CD4-positive, alpha-beta T cell treated with Interleukin-12 subunit alpha and Interleukin-12 subunit beta, for 1 hour (primary cell): Measurements from ENCODE around the gene FARS2.
A peak's percentile ranks its signal among the peaks of the same experiment; 100 is the strongest.

Experiments
- DNase-seq: peaks from one replicate; pipeline ENCODE4 v3.0.0-alpha.2; 2020

FARS2 gene

GRCh38 chr6:5250451-5250850 is 10.9 kb upstream of the FARS2 start:
- DNase-seq, result no peak

GRCh38 chr6:5250911-5251310 is 10.4 kb upstream of the FARS2 start:
- DNase-seq, result no peak

DNA sequence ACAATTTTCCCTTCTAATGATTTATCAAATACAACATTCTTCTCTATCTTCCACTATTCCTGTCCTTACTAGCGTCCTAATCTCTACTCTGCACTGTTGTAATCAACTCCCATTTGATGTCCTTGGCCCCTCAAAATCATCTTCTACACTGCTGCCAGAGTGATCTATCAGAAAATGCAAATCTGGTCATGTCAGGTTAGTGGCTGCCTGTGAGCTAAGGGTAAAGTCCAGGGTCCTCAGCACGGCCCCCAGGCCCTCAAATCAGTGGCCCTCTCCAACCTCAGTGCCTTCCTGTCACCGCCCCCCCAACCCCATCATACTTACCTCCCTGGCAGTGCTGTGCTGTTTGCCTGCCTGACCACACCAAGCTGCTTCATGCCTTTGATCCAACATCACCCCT is 4.4 kb upstream of the FARS2 start:
- no peak for DNase-seq

DNA sequence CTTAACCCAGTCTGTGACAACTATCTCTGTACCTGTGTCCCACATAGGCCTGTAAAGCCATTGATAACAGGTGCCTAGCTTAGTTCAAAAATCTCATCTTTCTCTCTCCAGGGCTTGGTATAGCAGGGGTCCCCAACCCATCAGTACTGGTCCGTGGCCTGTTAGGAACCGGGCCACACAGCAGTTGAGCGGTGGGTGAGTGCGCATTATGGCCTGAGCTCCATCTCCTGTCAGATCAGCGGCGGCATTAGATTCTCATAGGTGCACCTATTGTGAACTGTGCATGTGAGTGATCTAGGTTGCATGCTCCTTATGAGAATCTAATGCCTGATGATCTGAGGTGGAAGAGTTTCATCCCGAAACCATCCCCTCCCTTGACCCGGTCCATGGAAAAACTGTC is 3.9 kb upstream of the FARS2 start:
- no peak for DNase-seq

DNA sequence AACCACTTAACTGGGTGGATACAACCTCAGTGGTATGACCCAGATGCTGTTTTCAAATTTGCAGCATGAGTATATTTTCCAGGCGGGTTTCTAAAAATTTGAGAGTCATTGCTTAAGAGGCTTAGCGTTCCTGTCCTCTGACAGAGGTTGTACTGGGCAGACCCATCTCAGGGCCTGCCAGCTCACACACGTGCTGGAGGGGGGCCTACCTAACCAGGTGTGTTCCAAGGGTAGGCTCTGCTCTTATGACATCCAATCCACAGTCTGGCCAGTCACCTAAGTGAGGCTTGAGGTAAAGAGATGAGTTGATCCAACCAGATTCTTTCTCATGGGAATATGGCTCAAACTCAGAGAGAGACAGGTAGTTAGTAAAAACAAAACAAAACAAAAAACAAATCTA is 1.9 kb upstream of the FARS2 start:
- DNase-seq, result no peak

GRCh38 chr6:5260111-5260620 is 1.1 kb upstream of the FARS2 start:
- DNase-seq, result peak; percentile 75

DNA sequence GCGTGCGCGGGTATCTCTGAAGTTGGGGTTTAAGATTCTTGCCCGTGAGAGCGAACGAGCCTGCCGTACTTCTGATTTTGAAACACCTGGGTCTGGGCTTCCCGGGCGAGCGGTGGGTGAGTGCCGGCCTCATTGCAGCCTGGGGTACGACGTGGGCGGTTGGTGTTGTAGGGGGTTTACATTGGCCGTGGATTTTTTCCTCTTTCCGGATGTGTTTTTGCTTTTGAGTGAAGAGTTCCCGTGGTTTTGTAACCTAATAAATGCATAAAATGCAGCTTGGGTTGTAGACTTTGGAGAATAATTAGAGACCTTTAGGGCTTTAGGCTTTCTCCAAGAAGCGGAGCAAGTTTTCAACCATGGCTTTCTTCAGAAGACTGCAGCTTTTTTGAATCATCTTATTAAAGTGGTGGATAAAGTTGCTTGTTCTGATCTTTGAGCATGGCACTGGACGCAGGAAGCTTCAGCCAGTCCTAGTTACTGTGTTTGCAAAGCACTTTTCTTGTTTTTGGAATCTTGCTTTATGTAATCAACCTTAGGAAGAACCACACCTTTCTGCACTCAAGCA is 314 bp downstream of the FARS2 start:
- DNase-seq, result no peak

- DNase-seq, result no peak
These were observed 5.1 kb downstream of the FARS2 start for GRCh38 chr6:5266423-5266822.

DNA sequence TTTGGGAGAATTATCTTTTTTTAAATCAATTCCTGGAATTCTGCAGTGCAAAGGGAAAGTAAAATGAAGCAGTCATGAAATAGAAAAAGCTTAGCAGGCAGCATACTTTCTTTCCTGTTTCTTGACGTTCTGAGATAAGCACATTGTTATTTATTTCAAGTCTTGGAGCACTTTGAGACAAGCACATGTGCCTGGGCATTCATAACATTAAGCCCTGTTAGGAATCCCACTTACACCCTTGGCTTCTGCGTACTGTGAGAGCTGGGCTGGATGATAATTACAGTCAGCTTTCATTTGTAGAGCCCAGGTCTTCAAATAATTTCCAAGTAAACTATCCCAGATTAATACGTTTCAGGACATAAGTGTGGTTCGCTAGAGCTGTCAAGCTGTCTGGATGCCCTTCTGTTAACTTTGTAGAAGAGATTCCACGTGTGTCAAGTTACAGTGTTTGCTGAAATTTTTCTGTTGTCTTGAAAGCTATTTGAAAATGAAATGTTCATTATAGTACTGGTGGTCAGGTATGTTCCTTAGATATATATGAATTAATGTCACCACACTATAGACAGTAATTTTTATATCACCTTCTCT is 8.9 kb downstream of the FARS2 start:
- DNase-seq, result no peak

GRCh38 chr6:5271926-5272325 is 10.6 kb downstream of the FARS2 start:
- no peak for DNase-seq

DNA sequence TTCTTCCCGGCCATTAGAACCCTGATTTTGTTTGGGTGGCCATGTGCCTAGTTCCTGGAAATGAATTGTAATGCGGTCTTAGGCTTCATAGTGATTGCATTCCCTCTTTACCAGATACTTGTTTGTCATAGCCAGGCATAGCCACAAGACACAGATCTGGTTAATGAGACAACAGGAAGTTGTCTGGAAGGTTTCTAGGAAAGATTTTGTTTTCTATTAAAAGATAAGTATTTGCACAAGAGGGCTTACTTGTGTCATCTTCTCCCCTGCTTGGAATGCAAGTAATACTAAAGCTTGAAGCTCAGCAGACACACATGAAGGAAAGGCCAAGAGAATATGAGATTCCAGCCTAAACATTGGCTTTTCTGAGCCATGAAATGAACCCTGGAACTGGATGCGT is 12.9 kb downstream of the FARS2 start:
- DNase-seq, result no peak

GRCh38 chr6:5275497-5275896 is 14.2 kb downstream of the FARS2 start:
- DNase-seq, result no peak

DNA sequence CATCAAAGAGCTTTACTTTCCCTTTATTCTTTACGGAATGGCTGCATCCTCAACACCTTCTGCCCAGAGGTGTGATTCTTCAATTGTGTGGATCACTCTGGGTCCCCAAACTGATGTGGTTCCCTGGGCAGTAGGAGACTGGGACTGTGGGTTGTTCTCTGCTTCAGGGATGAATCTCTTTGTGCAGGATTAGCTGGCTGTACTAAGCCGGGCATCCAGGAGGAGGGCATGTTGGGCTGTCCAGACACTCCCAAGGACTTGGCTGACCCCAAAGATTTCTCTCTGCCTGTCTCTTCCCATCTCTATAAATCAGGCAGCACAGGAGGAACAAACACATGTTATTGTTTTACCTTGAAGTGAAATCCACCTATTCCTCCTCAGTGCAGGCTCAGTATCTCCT is 15.3 kb downstream of the FARS2 start:
- no peak for DNase-seq

GRCh38 chr6:5277589-5277988 is 16.3 kb downstream of the FARS2 start:
- no peak for DNase-seq

- no peak for DNase-seq
These were observed 16.7 kb downstream of the FARS2 start for GRCh38 chr6:5278047-5278446.

DNA sequence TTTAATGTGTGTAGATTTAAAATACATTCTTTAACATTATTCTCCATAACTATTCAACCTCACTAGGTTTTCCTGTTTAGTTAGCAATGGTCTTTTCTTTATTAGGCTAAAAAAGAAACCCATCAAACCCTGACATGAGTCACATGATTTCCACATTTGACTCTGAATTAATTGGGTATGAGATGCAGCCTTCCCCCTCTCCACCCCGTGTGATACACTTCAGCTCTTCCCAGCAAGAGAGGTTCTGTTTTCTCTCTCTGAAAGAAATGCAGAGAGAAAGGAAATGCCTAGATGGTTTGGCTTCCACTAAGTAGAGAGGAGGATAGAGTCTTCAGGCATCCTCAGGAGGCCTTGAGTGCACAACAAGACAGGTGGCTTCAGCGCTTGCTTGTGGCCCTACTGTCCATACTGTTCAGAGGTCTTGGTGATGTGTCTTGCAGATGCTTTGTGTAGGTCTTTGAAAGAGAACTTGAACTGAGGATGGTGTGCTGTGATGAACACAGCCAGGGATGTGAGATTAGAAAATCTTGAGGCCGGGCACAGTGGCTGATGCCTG is 17.3 kb downstream of the FARS2 start:
- no peak for DNase-seq

DNA sequence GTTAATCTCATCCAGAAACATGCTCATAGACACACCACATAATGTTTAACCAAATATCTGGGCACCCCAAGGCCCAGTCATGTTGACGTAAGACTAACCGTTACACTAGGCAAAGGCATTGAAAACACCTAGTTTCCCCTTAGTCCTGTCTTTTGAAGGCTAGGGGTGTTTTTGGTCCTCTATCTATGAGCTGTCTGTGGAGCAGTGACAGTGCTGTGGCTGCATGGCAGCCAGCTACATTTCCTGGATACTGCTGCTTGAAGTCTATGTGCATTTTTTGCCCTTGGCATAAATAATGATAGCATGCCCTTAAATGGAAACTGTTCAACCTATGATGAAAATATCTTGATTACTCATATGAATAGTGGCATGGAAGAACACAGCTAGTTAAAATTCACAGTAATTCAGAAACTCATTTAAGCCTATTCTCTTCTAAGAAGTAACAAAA is 18.6 kb downstream of the FARS2 start:
- peak; percentile 17 for DNase-seq

DNA sequence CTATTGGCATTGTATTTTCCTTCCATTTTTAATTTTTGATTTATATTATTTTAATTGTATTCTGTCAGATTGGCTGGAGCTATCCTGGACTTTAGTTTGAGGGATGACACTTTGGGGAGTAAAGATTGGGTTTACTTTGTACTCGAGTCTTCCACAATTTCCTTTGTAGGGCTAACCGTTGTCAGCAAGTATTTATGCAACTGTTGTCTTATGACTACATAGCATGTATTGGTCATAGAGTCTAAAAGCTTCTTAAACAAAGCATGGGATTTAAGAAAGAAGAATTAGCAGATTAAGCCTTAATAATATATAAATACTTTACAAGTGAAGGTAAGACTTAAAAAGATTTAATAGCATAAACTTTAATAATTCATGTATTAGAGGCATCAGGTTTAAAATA is 19.6 kb downstream of the FARS2 start:
- no peak for DNase-seq

- DNase-seq, result no peak
These were observed 20.9 kb downstream of the FARS2 start for GRCh38 chr6:5282191-5282623.

DNA sequence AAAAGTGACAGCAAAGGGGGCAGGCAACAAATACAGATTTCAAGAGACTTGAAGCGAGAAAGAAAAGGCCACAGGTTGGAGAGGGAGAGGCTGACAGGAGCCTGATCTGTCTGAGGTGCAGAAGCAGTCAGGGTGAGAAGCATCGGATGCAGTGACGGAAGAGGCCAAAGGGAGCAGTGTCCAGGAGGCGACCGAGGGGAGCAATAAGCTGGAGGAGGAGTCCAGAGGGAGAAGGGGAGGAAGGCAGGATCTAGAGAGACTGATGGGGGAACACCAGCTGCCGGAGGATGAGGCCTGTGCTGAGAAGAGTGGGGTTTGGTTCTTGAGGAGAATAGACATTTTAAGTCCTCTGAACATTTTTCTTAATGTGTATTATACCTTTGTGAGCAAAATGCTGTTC is 23.8 kb downstream of the FARS2 start:
- no peak for DNase-seq

DNA sequence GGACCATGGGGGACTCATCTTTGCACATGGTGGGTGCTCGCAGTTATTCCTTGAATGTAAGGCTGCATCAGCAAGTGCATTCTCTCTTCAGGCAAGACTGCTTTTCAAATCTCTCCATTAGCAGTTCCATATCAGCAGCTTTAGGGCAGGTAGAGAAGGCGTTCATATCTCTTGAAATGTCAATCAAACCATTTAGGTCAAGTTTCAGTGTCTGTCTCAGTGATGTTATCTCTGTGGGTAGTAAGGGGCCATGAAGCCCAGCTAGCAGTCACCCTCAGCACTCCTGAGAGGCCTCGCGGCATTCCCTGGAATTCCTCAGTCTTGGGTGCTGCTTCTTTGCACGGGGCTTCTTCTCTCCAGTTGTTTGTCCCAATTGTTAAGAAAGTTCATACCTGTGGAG is 24.2 kb downstream of the FARS2 start:
- DNase-seq, result no peak

GRCh38 chr6:5286780-5287179 is 25.5 kb downstream of the FARS2 start:
- DNase-seq, result no peak

GRCh38 chr6:5287205-5287965 is 26.1 kb downstream of the FARS2 start:
- no peak for DNase-seq

DNA sequence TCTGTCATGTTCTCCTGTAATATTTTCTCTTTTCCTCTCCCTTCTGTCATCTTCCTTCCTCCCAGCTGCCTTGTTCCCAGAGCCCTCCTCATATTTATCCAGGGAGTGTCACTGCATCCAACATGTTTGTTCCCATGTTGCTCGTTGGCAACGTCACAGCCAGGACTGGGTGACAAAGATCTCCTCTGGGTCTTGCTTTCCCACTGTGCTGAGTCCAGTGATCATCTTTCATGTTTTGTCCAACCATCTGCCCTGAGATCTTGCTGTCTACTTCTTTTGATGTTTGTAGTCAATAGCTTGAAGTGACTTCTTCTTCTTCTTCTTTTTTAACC is 26.6 kb downstream of the FARS2 start:
- DNase-seq, result no peak
